ENCODE measurements around the gene SSTR5.
"Not testable (repeated sequence)": the region's sequence is repeated elsewhere in the genome, so short reads cannot be mapped to it uniquely, and the experiment has no call there.

Gene SSTR5

DNA sequence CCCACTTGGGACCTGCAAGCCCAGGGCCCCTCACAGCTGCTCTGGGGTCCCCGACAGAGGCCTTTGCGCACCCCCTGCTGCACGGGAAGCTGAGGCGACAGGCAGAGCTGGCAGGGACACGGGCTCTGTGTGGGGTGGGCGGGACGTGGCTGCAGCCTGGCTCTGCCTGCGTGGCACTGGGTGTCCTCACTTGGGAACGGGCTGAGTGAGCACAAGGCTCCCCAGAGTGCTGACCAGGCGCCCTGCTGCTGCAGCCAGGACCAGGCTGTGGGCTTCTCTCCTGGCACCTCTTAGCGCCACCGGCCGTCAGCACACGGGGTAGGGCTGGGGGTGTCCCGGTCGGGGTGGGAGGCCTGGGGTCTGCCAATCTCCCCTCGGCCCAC lies 16.9 kb downstream of the SSTR5 start:
- in situ Hi-C loops (cut with MboI; ENCODE audit: low sequenced_read_pairs) = no loop called here

DNA sequence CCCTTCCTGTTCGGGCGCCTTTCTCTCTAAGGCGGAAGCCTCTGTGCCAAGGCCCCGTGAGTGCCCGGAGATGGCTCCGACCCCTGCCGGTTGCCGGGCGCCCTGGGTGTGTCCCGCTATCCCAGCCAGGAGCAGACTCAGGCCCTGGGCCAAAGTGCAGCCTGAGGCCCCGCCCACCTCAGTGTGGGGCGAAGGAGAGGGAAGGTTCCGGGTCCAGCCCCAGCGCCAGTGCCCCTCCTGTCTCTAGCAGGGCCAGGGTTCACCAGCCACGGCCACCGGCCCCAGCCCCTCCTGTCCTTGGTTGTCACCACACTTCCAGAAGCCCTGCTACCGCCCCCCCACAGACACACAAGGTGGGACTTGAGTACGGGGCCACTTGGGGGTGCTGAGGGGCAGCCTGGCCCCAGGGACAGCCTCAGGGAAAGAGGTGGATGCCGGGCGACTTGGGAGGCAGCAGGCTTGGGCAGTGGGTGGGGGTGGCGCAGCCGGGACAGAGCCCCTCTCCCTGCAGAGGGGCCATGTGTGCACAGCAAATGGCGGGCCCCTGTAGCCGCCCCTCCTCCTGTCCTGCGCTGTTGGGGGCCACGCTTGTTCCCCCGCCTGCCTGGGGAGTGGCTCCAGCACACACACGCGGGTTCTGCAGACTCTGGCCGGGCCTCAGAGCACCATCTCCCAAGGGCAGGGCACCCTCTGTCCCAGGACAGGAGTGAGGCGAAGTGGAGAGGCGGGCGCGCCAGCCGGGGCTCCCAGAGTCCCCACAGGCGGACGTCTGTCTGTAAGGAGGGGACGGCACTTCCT lies 17.5 kb downstream of the SSTR5 start:
- in situ Hi-C loops (cut with MboI; ENCODE audit: low sequenced_read_pairs) = no loop called here

DNA sequence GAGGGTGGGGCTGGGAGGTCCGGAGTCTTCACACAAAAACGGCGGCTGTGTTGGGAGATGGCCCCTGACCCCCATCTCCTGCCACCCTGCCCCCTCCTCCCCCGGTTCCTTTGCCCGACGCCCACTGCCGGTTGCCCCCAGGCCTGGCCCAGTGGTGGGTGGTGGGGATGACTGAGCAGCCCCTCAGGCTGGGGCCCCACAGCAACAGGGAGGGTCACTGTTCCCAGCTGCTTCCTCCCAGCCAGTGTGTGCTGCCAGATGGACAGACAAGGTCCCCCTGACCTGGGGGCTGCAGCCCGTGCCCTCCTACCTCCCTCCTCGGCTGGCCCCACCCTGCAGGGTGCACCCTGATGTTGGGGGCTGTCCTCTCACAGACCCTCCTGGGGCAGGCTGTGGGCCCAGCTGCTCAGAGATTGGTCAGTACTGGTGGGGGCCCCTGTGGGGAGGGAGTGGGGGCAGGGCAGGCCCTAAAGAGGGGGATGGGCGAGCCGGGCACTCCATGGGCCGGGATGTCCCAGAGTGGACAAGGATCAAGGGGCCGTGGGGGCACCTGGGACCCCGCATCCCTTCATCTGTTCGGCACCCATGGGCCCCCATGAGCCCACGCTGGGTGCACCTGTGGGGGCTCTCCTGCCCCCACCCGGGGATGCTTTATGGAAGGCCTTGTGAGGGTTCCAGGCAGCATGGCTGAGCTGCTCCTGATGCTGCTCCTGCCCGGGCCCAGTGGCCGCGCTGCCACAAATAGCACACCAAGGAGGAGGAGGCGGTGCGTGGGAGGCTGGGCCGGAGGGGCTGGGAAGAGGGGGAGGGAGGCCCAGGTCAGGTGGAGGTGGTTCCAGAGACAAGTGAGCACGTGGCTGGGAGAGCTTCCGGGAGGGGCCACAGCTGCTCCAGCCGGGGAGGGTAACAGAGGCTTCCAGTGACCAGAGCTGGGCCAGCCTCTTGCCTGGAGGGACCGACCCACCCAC lies 18.4 kb downstream of the SSTR5 start:
- in situ Hi-C loops (cut with MboI; ENCODE audit: low sequenced_read_pairs) = no loop called here

DNA sequence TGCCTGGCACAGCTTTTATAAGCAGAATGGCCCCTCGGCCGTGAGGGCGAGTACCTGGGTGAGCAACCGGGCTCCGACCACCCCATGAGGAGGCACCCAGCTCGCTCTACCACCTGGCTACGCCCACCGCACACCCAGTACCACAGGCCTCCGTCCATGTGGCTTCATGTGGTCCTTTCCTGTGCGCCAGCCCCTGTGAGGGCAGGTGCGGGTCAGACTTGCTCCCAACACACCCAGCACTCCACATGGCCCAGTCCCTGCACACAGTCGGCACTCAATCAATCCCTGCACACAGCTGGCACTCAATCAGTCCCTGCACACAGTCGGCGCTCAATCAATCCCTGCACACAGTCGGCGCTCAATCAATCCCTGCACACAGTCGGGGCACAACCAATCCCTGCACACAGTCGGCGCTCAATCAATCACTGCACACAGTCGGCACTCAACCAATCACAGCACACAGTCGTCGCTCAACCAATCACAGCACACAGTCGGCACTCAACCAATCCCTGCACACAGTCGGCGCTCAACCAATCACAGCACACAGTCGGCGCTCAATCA lies 19.5 kb downstream of the SSTR5 start:
- in situ Hi-C loops (cut with MboI; ENCODE audit: low sequenced_read_pairs) = no loop called here

DNA sequence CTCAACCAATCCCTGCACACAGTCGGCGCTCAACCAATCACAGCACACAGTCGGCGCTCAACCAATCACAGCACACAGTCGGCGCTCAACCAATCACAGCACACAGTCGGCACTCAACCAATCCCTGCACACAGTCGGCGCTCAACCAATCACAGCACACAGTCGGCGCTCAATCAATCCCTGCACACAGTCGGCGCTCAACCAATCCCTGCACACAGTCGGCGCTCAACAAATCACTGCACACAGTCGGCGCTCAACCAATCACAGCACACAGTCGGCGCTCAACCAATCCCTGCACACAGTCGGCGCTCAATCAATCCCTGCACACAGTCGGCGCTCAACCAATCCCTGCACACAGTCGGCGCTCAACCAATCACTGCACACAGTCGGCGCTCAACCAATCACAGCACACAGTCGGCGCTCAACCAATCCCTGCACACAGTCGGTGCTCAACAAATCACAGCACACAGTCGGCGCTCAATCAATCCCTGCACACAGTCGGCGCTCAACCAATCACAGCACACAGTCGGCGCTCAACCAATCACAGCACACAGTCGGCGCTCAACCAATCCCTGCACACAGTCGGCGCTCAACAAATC lies 20.2 kb downstream of the SSTR5 start:
- in situ Hi-C loops (cut with MboI; ENCODE audit: low sequenced_read_pairs) = not testable (repeated sequence)

DNA sequence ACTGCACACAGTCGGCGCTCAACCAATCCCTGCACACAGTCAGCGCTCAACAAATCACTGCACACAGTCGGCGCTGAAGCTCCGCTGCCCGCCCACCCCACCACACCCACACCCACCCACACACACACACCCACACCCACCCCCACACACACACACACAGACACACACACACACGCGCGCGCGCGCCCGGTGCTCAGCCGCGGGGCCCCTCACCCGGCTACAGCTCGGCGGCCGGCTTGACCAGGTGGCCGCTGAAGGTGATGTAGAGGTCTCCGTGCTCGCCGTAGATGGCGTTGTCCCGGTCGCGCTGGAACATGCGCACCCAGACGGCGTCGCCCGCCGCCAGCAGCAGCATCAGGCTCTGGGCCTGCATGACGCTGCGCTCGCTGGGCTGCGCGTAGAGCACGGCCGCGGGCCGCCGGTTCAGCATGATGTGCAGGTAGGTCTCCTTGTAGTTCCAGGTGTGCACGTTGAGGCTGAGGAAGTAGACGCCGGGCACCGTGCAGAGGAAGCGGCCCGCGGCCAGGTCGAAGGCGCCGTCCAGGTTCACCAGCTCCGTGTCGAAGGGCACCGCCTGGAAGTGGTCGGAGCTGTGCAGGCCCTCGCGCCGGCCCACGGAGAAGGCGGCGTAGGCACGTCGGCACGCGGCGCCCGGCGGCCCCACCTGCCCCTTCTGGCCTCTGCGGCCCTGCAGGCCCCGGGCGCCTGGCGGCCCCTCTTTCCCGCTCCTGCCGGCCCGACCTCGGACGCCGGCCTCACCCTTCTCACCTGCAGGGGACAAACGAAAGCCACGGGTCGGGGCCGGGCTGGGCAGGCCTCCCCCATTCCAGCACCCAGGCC lies 21.0 kb downstream of the SSTR5 start:
- in situ Hi-C loops (cut with MboI; ENCODE audit: low sequenced_read_pairs) = no loop called here

DNA sequence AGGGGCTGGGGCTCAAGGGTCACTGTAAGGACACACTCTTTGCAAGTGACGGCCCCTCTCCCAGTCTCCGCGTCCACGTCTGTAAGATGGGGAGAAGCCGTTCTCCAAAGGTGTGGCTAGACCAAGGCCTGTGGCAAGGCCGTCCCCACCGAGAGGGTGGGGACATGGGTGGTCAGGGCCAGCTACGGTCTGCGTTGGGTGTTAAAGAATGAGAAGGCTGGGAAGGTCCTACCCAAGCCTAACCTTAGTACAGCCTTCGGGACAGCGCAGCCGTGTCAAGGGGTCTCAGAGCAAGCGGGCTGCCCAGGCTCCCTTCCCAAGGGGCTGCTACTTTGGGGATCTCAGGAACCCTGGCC lies 21.6 kb downstream of the SSTR5 start:
- in situ Hi-C loops (cut with MboI; ENCODE audit: low sequenced_read_pairs) = no loop called here

DNA sequence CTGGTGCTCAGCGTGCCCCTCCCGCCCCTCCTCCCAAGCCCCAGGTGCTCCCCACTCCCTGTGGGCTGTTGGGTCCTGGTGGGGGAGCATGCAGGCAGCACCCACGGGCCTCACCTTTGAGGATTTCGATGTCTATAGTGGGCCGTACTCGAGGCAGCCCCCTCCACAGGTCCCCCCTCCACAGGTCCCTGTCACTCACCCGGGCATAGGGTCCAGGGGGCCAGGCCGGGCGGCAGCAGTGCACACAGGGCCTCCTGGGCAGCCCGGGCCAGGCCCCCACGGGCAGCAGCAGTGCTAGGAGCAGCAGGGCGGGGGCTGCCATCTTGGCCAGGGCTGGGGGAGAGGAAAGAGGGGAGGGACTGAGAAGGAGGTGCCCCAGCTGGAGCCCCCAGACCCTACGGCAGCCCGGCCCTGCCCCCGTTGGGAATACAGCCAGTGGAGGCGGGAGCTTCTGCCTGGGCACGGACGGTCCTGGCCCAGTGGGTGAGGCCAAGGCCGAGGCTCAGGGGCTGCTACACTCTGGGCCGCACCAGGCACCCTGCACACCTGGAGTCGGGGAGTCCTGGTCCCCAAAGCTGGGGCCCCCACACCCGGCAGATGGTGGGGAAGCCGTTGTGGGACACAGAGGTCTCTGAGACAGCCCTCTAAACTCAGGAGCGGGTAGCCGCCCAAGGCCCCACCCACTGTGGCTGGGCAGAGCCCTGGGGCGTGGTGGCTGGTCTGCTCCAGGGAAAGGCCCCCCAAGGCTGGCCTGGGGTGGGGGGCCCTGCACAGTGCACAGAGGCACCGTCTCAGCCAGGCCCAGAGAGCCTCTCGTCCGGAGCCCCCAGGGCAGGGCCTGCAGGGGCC lies 22.3 kb downstream of the SSTR5 start:
- in situ Hi-C loops (cut with MboI; ENCODE audit: low sequenced_read_pairs) = no loop called here

DNA sequence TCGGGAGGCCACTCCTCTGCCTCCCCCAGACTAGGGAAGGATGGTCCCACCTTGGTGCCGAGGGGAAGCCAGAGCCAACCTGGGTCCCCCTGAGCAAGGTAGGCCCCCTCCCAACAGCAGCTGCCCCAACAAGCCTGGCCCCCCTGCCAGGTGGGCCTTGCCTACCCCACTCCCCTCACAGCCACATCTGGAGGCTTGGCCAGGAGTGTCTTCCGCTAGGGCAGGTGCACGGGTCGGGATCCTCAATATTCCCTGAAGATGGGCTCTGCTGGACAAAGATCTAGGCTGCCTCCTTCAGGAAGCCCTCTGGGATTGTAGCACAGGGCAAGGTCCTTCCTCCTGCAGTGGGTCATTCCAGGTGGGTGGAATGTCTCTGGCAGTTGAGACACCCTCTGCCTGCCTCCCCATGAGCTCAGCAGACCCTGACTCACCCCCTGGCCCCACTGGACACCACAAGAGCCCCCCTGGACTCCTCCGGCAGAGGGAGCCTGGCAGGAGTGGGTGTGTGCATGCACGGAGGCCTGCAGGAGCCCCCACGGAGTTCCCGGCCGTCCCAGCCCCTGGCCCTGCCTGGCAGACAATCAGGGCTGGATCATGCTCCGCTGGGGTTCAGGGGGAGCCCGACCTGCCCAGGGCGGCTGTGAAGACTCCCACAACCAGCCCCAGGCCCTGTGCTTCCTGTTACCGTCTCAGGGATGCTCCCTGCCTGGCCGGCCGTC lies 23.1 kb downstream of the SSTR5 start:
- in situ Hi-C loops (cut with MboI; ENCODE audit: low sequenced_read_pairs) = no loop called here

DNA sequence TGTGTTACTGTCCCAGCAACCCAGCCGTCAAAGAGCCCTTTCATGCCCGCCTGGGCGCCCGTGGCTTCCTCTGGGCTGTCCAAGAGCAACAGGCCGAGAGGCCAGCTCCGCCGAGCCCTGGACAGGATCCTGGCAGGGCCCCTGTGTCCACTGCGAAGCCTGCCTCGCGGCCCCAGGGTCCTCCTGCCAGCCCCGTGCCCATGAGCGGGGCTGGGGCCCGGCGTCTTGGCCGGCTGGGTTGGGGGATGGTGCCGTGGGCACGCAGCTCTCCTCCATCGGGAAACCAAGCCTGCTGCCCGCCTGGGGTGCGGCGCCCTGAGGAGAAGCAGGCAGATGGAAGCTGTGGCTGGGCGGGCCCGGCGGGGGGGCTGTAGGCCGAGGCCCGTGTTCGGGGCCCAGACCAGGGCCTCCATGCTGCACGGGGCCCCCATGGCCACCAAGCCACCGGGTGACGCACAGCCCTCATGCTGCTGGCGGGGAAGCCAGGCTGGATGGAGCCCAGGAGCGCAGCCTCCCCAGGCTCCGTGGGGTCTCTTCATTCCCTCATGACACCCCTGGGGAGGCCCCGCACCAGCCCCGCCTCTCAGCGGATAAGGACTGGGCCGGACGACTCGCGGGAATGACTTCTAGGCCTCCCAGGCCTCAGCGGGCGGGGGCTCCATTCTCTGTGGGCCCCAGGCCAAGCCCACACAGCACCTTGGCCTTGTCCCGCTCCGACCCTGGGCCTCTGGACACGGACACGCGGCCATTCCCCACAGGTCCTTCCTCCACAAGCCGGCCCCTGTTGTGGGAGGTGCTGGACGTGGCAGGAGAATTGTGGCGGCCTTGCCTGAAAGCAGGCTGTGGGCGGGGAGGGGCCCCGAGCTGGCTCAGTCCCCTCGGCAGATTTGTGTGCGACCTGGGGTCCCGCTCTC lies 23.9 kb downstream of the SSTR5 start, which contains the start of gene C1QTNF8:
Gene C1QTNF8 (minus strand): TSS at position 76 of the 914 bp plus-strand sequence. CDS start 1,322 bp downstream, outside the sequence.
- in situ Hi-C loops (cut with MboI; ENCODE audit: low sequenced_read_pairs) = no loop called here

DNA sequence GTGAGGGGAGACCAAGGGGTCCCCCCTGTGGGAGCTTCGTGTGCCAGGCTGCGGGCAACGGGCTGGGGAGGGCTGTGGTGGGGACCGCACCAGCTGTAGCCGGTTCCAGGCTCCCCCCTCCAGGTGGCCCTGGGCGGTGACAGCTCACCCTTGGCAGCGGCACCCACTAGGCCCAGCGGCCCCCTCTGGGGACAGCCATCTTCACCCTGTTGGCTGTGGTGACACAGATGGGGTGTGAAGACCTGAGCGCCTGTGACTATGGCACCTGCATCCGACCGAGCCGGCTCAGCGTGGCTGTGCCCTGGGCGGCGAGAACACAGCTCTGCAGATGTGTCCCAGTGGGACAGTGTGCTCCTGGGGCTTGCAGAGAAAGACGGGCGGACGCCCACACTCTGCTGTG lies 24.6 kb downstream of the SSTR5 start:
- in situ Hi-C loops (cut with MboI; ENCODE audit: low sequenced_read_pairs) = no loop called here

DNA sequence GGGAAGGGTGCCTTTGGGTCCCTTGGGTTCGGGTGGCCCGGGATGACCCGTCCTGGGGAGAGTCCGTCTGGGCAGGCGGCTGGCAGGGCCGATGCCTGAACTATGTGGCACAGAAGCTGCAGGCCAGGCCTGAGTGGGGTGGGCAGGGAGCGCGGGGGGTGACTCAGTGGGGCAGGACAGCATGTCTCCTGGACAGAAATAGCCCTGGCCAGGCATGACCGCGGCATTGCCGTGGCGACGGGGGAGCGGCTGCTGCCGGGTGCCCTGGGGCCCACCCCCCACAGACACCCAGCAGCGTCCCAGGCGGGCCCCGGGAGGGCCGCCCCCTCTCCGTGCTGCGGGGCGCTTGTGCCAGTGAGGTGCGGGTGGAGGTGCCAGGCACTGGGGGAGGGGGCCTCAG lies 25.3 kb downstream of the SSTR5 start:
- in situ Hi-C loops (cut with MboI; ENCODE audit: low sequenced_read_pairs) = no loop called here

DNA sequence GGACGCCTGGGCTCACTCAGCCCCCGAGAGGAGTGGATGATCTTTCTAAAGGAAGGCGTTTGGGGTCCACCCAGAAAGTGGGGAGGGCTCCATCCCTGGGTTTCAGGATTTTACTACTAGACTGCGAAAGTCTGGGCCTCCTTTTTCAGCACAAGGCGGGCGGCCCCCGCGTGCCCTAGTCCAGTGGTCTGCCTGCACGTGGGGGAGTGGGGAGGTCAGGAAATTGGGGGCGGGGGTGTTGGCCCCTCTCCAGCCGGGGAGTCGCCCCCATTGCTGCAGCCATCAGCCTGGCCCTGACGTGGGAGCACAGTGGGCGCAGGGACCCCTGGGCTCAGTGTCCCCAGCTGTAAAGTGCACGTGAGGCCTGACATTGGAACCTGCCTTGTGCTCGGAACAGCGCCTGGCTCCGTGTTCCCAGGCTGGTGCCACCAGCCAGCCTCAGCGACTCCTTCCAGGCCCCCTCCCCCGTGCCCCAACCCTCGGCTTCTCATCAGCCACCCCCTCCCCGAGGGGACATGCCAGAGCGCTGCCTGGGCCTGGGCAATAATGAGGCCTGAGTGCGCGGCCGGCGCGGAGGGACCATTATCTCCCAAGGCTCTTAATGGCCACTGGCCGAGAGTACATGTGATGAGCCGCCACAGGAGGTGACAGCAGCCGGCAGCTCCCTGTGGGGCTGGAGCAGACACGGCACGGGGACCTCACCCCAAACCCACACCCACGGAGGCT lies 25.9 kb downstream of the SSTR5 start:
- in situ Hi-C loops (cut with MboI; ENCODE audit: low sequenced_read_pairs) = no loop called here

DNA sequence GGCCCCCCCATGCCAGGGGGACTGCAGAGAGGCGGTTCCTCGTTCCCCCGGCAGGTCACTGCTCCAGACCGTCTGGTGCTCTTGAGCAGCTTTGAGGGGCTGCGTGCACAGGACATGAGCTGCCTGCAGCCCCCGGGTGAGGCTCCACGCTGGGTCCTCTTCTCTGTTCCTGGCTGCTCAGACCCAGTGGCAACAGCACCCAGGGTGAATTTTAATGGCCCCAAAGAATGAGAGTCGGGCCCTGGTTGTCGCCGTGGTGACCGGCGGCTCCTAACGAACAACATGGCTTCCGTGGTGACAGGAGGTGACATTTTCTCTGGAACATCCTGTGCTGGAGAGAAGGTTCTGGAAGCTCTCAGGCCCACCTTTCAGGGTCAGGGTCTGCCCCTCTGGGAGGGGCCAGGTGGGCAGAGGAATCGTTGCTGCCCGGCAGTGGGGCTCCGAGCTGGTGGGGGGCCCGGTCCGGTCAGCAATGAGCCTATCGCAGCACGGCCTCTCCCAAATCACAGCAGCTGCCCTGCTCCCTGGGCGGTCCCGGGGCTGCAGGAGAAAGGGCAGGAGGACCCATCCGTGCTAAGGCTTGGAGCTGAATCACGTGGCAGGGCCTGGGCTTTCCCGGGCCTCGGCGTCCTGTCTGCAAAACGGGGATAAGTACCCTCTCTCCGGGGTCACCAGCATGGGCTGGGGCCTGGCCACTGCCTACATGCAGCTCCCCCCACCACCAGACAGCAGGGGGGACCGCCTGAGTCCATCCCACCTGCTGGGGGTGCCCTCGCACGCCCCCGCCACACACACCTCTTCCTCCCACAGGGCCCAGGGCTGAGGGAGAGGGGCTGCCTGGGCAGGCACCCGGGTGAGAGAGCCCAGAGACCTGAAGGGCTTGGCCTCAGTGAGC lies 26.9 kb downstream of the SSTR5 start:
- in situ Hi-C loops (cut with MboI; ENCODE audit: low sequenced_read_pairs) = no loop called here

DNA sequence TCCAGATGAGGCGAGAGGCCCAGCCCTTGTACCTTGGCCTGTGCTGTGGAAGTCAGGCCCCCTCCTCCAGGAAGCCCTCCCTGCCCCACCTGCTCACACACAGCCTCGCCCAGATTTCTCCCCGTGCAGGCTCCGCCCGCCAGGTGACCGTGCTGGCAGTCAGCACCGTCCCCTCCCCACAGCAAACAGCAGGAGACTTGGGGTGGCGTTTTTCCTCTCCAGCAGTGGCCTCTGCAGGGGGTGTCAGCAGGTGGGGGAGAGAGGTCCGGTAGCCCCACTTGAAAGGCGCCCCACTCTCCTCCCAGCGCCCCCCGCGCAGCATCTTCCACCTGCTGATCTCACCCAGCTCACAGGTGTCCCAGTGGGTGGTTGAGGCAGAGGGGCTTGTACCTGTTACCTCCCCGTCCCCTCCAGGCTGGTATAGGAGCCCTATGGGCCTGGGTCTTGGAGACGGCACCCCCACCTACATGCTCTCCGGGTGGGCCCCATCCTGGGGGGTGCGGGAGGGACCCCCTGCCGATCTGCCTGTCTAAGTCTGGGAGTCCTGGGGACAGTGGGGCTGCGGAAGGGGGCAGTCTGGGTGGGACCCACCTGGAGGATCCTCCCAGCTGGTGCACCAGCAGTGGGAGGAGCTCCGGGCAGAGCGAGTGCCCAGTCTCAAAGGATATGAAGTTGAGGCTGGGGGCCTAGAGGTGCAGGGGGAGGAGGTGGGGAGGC lies 27.7 kb downstream of the SSTR5 start:
- in situ Hi-C loops (cut with MboI; ENCODE audit: low sequenced_read_pairs) = no loop called here
